ENCODE measurements around the gene UBFD1.
"Not testable (repeated sequence)": the region's sequence is repeated elsewhere in the genome, so short reads cannot be mapped to it uniquely, and the experiment has no call there.

Gene UBFD1

GRCh38 chr16:23527961-23528643 lies 29.4 kb upstream of the UBFD1 start:
- DNase-seq = no peak

DNA sequence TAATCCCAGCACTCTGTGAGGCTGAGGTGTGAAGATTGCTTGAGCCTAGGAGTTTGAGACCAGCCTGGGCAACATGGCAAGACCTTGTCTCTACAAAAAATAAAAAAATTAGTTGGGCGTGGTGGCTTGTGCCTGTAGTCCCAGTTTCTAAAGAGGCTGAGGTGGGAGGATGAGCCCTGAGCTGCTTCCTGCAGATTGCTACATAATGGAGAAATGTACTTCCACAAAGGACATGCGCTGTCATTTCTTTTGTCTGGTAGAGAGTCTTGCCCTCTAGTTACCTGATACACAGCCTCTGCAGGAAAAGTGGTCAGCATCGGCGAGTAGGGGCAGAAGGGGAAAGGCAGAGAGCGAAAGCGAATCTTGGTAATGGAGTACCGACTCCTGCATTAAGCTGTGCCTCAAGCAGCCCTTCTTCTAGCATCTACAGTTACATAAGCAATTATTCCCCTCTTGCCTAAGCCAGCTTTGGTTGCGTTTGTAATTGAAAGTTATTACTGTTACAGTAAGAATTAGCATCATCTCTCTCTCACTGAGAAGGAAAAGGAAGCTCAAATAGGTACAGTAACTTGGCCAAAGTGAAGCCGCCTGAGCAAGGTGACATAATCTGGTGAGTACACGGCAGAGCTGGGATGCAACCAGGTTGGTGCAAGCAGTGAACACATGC lies 28.8 kb upstream of the UBFD1 start:
- DNase-seq = no peak

DNA sequence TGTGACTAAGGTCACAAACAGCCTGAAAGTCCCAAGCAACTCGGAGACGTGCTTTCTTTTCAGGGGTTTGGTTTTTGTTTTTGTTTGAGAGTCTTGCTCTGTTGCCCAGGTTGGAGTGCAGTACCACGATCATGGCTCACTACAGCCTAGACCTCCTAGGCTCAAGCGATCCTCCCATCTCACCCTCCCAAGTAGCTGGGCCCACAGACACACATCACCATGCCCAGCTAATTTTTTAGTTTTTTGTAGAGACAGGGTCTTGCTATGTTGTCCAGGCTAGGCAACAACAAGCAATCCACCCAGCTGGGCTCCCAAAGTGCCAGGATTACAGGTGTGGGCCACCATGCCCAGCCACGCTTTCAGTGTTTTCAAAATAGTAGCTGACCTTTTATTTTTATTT lies 27.5 kb upstream of the UBFD1 start:
- no peak for DNase-seq

- no peak for DNase-seq
These were observed 25.1 kb upstream of the UBFD1 start for GRCh38 chr16:23532448-23532847.

GRCh38 chr16:23534868-23535860 lies 22.4 kb upstream of the UBFD1 start:
- no peak for DNase-seq

GRCh38 chr16:23535901-23536300 lies 21.6 kb upstream of the UBFD1 start:
- no peak for DNase-seq

GRCh38 chr16:23537390-23537789 lies 20.1 kb upstream of the UBFD1 start:
- DNase-seq = no peak

DNA sequence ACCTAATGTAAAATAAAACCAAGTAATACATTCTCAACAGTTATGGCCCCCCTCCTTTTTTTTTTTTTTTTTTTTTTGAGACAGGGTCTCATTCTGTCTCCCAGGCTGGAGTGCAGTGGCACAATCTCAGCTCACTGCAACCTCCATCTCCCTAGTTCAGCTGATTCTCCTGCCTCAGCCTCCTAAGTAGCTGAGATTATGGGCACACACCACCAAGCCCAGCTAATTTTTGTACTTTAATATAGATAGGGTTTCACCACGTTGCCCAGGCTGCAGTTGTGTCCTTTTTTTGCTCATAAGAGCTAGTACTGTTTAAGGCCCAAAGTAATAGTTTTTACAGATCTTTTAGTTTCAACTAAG lies 18.6 kb upstream of the UBFD1 start:
- no peak for DNase-seq

DNA sequence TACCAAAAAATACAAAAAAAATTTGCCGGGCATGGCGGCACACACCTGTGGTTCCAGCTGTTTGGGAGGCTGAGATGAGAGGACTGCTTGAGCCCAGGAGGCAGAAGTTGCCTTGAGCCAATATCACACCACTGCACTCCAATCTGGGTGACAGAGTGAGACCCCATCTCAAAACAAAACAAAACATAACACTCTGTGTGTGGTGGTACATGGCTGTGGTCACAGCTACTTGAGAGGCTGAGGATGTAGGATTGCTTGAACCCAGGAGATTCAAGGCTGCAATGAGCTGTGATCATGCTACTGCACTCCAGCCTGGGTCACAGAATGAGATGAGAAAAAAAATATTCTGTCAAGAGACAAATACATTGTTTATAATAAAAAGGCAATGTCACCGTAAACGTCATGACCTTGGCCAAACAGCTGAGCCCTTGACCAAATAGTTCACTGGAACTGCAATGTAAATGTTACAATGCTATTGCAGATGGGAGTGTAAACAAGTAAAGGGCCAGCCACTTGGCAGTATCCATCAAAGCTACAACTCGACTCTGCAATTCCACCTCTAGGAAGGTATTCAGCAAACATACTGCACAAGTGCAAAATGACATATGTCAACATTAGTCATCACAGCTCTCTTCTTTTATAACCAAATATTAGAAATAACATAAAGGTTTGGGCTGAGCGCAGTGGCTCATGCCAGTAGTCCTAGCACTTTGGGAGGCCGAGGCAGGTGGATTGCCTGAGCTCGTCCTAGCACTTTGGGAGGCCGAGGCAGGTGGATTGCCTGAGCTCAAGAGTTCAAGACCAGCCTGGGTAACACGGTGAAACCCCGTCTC lies 17.3 kb upstream of the UBFD1 start:
- no peak for DNase-seq

GRCh38 chr16:23540817-23541178 lies 16.7 kb upstream of the UBFD1 start:
- DNase-seq = not testable (repeated sequence)

GRCh38 chr16:23544436-23544835 lies 13.1 kb upstream of the UBFD1 start:
- no peak for DNase-seq

GRCh38 chr16:23549938-23550337 lies 7.6 kb upstream of the UBFD1 start:
- no peak for DNase-seq

GRCh38 chr16:23552161-23552560 lies 5.4 kb upstream of the UBFD1 start:
- no peak for DNase-seq

DNA sequence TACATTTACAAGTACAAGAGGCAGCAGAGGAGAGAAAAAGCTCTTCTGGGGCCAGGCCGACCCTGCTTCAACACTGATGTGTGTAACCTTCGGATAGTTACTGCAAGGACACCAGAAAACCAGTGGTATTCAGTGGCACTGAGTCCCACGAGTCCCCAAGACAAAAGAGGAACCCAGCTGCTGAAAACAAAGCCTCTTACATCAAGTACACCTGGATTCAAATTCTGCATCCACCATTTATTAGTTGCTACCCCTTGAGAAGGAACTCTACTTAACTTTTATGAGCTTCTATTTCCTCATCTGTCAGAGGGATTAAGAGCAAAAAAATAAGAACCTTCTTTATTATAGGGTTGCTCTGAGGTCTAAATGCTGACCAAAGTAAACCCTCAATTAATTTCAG lies 3.0 kb upstream of the UBFD1 start:
- DNase-seq = no peak

- no peak for DNase-seq
These were observed 514 bp downstream of the UBFD1 start for GRCh38 chr16:23557779-23558702.

DNA sequence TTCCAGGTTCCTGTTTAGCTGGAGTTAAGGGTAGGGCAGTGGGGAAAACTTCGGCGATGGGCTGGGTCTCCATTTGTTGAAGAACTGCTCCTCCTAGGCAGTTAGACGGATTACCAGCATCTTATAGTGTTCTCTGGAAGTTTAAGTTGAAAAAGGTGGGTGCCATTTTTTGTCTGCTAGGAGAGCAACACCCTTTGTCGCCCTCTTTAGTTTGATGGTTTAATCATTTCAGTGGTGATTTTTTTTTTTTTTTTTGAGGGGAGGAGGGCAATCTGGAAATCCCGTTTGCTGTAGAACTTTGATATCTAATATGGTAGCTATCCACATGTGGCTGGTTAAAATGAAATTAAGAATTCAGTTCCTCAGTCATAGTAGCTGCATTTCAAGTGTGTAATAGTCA lies 4.1 kb downstream of the UBFD1 start:
- DNase-seq = no peak

- DNase-seq = no peak
These were observed 5.0 kb downstream of the UBFD1 start for GRCh38 chr16:23562505-23562904.

DNA sequence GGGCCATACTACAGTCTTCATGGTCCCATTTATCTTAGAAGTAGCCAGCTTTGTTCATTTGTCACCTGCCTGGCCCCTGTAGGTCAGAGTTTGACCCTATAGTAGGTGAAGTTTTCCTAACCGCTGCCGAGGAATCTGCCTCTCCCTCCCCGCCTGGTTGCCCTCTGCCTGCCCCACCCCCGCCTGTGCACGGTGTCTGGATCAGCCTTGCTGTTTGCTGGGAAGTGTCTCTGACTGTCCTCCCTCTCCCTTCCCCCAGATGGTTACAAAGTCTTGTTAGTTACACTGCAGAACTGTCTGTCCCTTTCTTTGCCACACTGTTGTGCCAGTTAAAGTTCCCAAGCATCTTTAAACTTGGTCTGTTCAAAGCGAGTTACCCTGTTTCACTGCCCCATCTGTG lies 5.7 kb downstream of the UBFD1 start:
- no peak for DNase-seq

GRCh38 chr16:23564575-23565363 lies 7.2 kb downstream of the UBFD1 start:
- no peak for DNase-seq

- DNase-seq = no peak
These were observed 9.2 kb downstream of the UBFD1 start for GRCh38 chr16:23566724-23567123.

- DNase-seq = no peak
These were observed 10.1 kb downstream of the UBFD1 start for GRCh38 chr16:23567602-23568001.

Measured in cortex of kidney (tissue), 1 donor.